Activated naive CD4-positive, alpha-beta T cell treated with anti-CD3 and anti-CD28 coated beads, Interleukin-2, amount 50 U/mL, for 72 hours (primary cell): ENCODE results near the gene FYB2. TPM values are rescaled to one million over a fixed set of nuclear protein-coding genes. Genes with fewer than 3 reads are reported as not detected.
A peak's percentile ranks its signal among the peaks of the same experiment; 100 is the strongest.

Experiments
- ATAC-seq, 2 donors: fragments of 150-1000 bp; cut with Tn5 transposase; 2 replicates each; pipeline ENCODE4 v1.10.0; 2021; ENCODE audit warnings: mild to moderate bottlenecking in 2 of 2, moderate library complexity in 2 of 2
- DNase-seq, 2 donors: peaks; one replicate each; pipeline ENCODE4 v3.0.0; 2021 to 2022; ENCODE audit warnings: low spot score in 2 of 2
- H3K27ac Mint-ChIP-seq, 2 donors: one replicate each; pipeline ENCODE4 v1.8.0; 2022; ENCODE audit warnings: mild to moderate bottlenecking in 2 of 2, mixed read lengths in 2 of 2
- H3K36me3 Mint-ChIP-seq, 2 donors: one replicate each; pipeline ENCODE4 v1.8.0; 2022; ENCODE audit warnings: mixed read lengths in 2 of 2
- H3K9me3 Mint-ChIP-seq, 2 donors: one replicate each; pipeline ENCODE4 v1.8.0; 2022; ENCODE audit warnings: mixed read lengths in 2 of 2
- total RNA-seq, 2 donors: library from RNA; stranded (reverse); gene quantifications; one replicate each; pipeline ENCODE4 v1.2.3, GENCODE V29; 2022

FYB2 gene
- total RNA-seq, 2 donors from 2014 or later = not detected

GRCh38 chr1:56838759-56839158 lies 19.6 kb upstream of the FYB2 start:
- H3K27ac Mint-ChIP-seq = no peak overlapping the region
- H3K36me3 Mint-ChIP-seq = peaks cover 0 to 6% of the 10 kb centered on the region in 2 donors
- ATAC-seq = no peak

GRCh38 chr1:56837244-56837939 lies 18.2 kb upstream of the FYB2 start:
- Mint-ChIP-seq H3K27ac (no peak overlapping the region), H3K36me3 (peaks cover 0 to 6% of the 10 kb centered on the region in 2 donors), H3K9me3 (no peaks in the 10 kb centered on the region)
- no peak for DNase-seq
- no peak for ATAC-seq

More at GRCh38 chr1:56838759-56839158, 19.6 kb upstream of the FYB2 start:
- no peak for DNase-seq
- H3K9me3 Mint-ChIP-seq = no peaks in the 10 kb centered on the region

GRCh38 chr1:56836359-56836758 lies 17.2 kb upstream of the FYB2 start:
- DNase-seq (no peak), ATAC-seq (no peak)
- H3K27ac Mint-ChIP-seq = no peak overlapping the region
- H3K9me3 Mint-ChIP-seq = no peaks in the 10 kb centered on the region
- H3K36me3 Mint-ChIP-seq = peaks cover 0 to 6% of the 10 kb centered on the region in 2 donors

DNA sequence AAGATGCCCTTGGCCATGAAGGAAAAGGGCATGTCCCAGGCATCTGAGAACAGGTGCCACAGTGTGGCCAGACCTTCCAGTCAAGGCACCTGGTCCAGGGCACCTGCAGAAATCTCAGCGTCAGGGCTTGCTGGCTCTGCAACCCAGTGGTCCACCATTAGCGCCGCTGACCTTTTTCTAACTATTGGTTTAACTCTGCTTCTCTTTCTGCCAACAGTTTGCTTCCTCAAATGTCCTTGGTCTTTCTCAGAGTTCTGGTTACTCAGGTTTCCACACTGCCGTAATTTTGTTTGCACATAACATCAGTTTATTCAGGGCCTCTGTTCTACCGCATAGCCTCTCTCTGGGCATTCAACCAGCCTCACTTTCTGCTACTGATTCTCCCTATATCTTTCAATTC lies 16.5 kb upstream of the FYB2 start:
- Mint-ChIP-seq H3K27ac (no peak overlapping the region), H3K9me3 (no peaks in the 10 kb centered on the region), H3K36me3 (peaks cover 0 to 6% of the 10 kb centered on the region in 2 donors)
- ATAC-seq (no peak), DNase-seq (no peak)

DNA sequence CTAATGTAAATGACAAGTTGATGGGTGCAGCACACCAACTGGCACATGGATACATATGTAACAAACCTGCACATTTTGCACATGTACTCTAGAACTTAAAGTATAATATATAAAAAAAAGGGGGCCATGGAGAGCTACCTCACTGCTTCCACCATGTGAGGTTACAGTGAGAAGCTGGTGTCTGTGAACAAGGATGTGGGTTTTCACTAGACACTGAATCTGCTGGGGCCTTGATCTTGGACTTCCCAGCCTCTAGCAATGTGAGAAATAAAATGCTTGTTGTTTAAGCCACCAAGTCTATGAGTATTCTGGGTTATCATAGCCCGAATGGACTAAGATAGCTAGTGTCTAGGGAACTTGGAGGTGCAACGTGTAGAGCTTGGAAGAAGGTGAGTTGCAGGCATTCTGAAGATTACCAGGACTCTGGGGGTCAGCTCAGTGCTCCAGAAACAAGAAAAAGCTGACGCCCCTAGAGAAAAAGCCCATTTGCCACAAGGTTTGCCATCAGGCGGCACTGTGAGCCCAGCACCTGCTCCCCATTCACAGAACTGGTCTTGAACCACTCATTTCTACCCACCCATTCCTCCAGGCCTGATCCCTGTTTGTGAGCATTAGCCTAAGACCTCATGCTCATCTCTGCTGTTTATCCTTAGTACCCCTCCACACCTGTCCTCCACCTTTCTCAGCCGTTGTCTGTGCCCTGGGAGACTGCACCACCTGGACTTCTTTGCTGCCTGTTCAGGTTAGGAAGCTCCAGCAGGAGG lies 15.1 kb upstream of the FYB2 start:
- ATAC-seq = no peak
- no peak overlapping the region for H3K27ac Mint-ChIP-seq
- peaks cover 0 to 5% of the 10 kb centered on the region in 2 donors for H3K36me3 Mint-ChIP-seq

DNA sequence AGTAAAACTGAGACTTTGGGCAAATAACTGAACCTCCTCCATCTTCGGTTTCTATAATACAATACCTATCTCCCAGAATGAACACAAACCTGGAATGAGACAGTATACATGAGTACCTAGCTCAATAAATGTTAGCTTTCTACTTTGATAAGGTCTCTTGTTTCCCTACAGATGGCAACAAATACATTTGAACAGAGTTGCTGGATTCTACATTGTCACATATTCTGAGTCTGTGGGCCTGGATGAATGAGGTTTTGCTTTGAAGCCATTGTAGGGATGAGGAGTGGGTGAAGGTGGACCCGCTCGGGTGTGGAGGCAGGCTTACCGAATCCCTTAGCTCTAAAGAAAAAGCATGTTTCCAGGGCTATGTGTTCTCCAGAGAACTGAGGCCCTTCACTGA lies 13.9 kb upstream of the FYB2 start:
- no peak for DNase-seq
- Mint-ChIP-seq H3K9me3 (no peaks in the 10 kb centered on the region), H3K36me3 (no peaks in the 10 kb centered on the region), H3K27ac (no peak overlapping the region)
- ATAC-seq = no peak

More for the DNA sequence above, 15.1 kb upstream of the FYB2 start:
- no peaks in the 10 kb centered on the region for H3K9me3 Mint-ChIP-seq
- DNase-seq = no peak

GRCh38 chr1:56831871-56832693 lies 12.9 kb upstream of the FYB2 start:
- H3K36me3 Mint-ChIP-seq = no peaks in the 10 kb centered on the region
- no peaks in the 10 kb centered on the region for H3K9me3 Mint-ChIP-seq
- peak in 1 of 2 donors; percentile 74 for DNase-seq
- ATAC-seq = peak; percentile 53 to 92
- no peak overlapping the region for H3K27ac Mint-ChIP-seq

- ATAC-seq (no peak), DNase-seq (no peak)
- Mint-ChIP-seq H3K9me3 (no peaks in the 10 kb centered on the region), H3K36me3 (no peaks in the 10 kb centered on the region), H3K27ac (no peak overlapping the region)
Measured at GRCh38 chr1:56830052-56830451, 10.8 kb upstream of the FYB2 start.

GRCh38 chr1:56827711-56828110 lies 8.5 kb upstream of the FYB2 start:
- ATAC-seq (no peak), DNase-seq (no peak)
- Mint-ChIP-seq H3K36me3 (no peaks in the 10 kb centered on the region), H3K9me3 (no peaks in the 10 kb centered on the region), H3K27ac (no peak overlapping the region)

- Mint-ChIP-seq H3K27ac (no peak overlapping the region), H3K36me3 (no peaks in the 10 kb centered on the region), H3K9me3 (no peaks in the 10 kb centered on the region)
- DNase-seq (no peak), ATAC-seq (no peak)
Measured at GRCh38 chr1:56825436-56825835, 6.2 kb upstream of the FYB2 start.

- ATAC-seq = no peak
- Mint-ChIP-seq H3K9me3 (no peaks in the 10 kb centered on the region), H3K36me3 (no peaks in the 10 kb centered on the region), H3K27ac (no peak overlapping the region)
- DNase-seq = no peak
Measured at GRCh38 chr1:56824938-56825337, 5.7 kb upstream of the FYB2 start.

DNA sequence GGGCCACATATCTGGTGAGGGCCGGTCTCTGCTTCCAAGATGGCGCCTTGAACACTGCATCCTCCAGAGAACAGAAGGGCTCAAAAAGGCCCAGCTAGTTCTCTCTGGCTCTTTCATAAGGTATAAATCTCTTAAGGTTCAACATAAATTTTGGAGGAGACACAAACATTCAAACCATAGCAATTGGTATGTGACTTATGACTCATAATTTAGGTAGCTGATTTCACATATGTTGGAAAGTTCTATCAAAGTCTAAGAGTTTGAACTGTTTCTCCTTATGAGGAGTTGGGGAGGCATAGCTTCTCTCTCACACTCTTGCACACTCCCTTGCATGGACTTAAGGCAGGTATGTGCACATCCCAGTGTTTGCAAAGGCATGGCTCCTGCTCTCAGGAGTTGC lies 5.1 kb upstream of the FYB2 start:
- no peaks in the 10 kb centered on the region for H3K9me3 Mint-ChIP-seq
- ATAC-seq (no peak), DNase-seq (no peak)

GRCh38 chr1:56821462-56821797 lies 2.2 kb upstream of the FYB2 start:
- Mint-ChIP-seq H3K27ac (no peak overlapping the region), H3K9me3 (no peaks in the 10 kb centered on the region), H3K36me3 (no peaks in the 10 kb centered on the region)
- DNase-seq = no peak
- no peak for ATAC-seq

More for the DNA sequence above, 5.1 kb upstream of the FYB2 start:
- Mint-ChIP-seq H3K27ac (no peak overlapping the region), H3K36me3 (no peaks in the 10 kb centered on the region)

- H3K36me3 Mint-ChIP-seq = no peaks in the 10 kb centered on the region
- DNase-seq (peak; percentile 57 to 83), ATAC-seq (peak; percentile 61 to 79)
- no peaks in the 10 kb centered on the region for H3K9me3 Mint-ChIP-seq
- H3K27ac Mint-ChIP-seq = no peak overlapping the region
Measured at GRCh38 chr1:56820755-56821461, 1.7 kb upstream of the FYB2 start.

DNA sequence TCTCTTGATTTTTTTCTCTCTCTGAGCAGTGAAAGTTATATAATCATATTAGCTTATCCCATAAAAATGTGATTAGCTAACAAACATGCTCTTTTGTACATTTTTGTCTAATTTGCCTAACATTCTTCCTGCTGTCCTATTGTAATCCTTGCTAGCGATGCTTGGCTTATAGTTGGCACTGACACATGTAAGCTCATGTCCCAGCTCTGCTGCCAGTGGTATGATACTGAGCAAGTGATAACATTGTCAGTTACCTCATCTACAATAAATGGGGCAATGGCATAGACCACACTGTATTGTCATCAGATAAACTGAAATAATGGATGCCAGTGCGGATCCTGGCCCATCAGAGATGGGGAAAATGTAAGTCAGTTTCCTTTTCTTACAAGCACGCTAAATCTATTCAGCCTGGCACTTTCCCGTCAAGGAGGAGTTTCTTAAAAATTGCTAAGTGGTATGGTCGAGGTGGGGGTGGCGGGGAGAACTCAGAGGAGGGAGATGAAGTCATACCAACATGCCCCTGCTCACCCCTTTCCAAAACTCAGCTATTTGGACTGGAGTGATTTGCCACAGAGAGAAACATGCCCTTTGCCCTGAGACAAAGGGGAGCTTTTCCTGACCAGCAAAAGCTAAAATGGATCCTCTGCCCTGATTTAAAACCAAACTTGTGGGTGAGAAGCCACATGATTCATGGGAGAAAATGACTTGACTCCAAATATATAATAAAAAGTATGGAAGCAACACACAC lies 1.3 kb downstream of the FYB2 start:
- DNase-seq = no peak
- Mint-ChIP-seq H3K36me3 (peaks cover 0 to 5% of the 10 kb centered on the region in 2 donors), H3K27ac (no peak overlapping the region), H3K9me3 (peaks cover 6% of the 10 kb centered on the region in 2 donors)
- no peak for ATAC-seq

DNA sequence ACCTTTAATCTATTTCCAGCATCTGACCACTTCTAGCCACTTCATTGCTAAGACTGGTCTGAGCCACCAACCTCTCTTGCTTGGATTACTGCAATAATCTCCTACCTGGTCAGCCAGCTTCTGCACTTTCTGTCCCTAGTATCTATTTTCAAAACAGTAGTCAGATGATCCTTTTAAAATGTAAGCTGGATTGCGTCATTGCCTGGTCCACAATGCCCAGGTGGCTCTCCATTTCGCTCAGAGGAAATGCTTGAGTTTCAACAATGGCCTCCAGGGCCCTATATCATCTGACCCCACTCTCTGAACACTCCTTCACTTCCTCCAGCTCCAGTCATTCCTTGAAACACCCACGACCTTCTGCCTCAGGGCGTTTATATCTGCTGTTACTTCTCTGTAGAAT lies 2.3 kb downstream of the FYB2 start:
- H3K27ac Mint-ChIP-seq = no peak overlapping the region
- no peak for DNase-seq
- ATAC-seq = peak in 1 of 2 donors; percentile 67
- peaks cover 6% of the 10 kb centered on the region in 2 donors for H3K9me3 Mint-ChIP-seq
- H3K36me3 Mint-ChIP-seq = peaks cover 0 to 5% of the 10 kb centered on the region in 2 donors
